ENCODE measurements around the gene ADAMTSL1.

ADAMTSL1 gene

GRCh38 chr9:18689921-18690320 lies 216.0 kb downstream of the ADAMTSL1 start:
- no peak for ATAC-seq (ENCODE audit: insufficient read depth, low read depth)
- no peak overlapping the region for H3K27ac ChIP-seq (ENCODE audit: low read length)
- no peaks in the 10 kb centered on the region for H3K4me1 ChIP-seq (ENCODE audit: insufficient read depth, low read length)
- TF ChIP-seq EZH2 (IDR thresholded peaks at IDR 0.05; ENCODE audit: borderline replicate concordance, low read depth, low read length, severe bottlenecking) (no peak), CTCF (IDR thresholded peaks at IDR 0.05; ENCODE audit: borderline replicate concordance, extremely low read depth, low read length, poor library complexity, severe bottlenecking) (no peak)
- H3K79me2 ChIP-seq (ENCODE audit: insufficient read depth, low read length) = no peaks in the 10 kb centered on the region
- H3K9me3 ChIP-seq (ENCODE audit: insufficient read depth, low read length, severe bottlenecking) = no peaks in the 10 kb centered on the region
- H4K20me1 ChIP-seq (ENCODE audit: insufficient read depth, low read length) = no peaks in the 10 kb centered on the region
- H3K4me3 ChIP-seq (ENCODE audit: low read depth in 1 of 2, low read length in 2 of 2) = no peak overlapping the region
- no peak overlapping the region for H2AFZ ChIP-seq (ENCODE audit: low read depth, low read length)
- no peaks in the 10 kb centered on the region for H3K36me3 ChIP-seq (ENCODE audit: insufficient read depth, low read length)
- DNase-seq = no peak
- no peak overlapping the region for H3K4me2 ChIP-seq (ENCODE audit: insufficient read depth, low read length)
- no peak overlapping the region for H3K9ac ChIP-seq (ENCODE audit: low read depth, low read length)
- no peaks in the 10 kb centered on the region for H3K27me3 ChIP-seq (ENCODE audit: insufficient read depth, low read length, poor library complexity)

- ATAC-seq (ENCODE audit: insufficient read depth, low read depth) = no peak
- TF ChIP-seq CTCF (IDR thresholded peaks at IDR 0.05; ENCODE audit: borderline replicate concordance, extremely low read depth, low read length, poor library complexity, severe bottlenecking) (no peak), EZH2 (IDR thresholded peaks at IDR 0.05; ENCODE audit: borderline replicate concordance, low read depth, low read length, severe bottlenecking) (no peak)
- Histone ChIP-seq H3K27me3 (ENCODE audit: insufficient read depth, low read length, poor library complexity) (no peaks in the 10 kb centered on the region), H3K79me2 (ENCODE audit: insufficient read depth, low read length) (no peaks in the 10 kb centered on the region), H3K9me3 (ENCODE audit: insufficient read depth, low read length, severe bottlenecking) (no peaks in the 10 kb centered on the region), H3K36me3 (ENCODE audit: insufficient read depth, low read length) (no peaks in the 10 kb centered on the region), H4K20me1 (ENCODE audit: insufficient read depth, low read length) (no peaks in the 10 kb centered on the region), H3K4me1 (ENCODE audit: insufficient read depth, low read length) (no peaks in the 10 kb centered on the region), H3K4me3 (ENCODE audit: low read depth in 1 of 2, low read length in 2 of 2) (no peak overlapping the region), H2AFZ (ENCODE audit: low read depth, low read length) (no peak overlapping the region), H3K9ac (ENCODE audit: low read depth, low read length) (no peak overlapping the region), H3K27ac (ENCODE audit: low read length) (no peak overlapping the region), H3K4me2 (ENCODE audit: insufficient read depth, low read length) (no peak overlapping the region)
- DNase-seq = no peak
Measured at GRCh38 chr9:18692268-18692667, 218.3 kb downstream of the ADAMTSL1 start.

GRCh38 chr9:18692962-18693361 lies 219.0 kb downstream of the ADAMTSL1 start:
- Histone ChIP-seq H3K9ac (ENCODE audit: low read depth, low read length) (no peak overlapping the region), H3K79me2 (ENCODE audit: insufficient read depth, low read length) (no peaks in the 10 kb centered on the region), H2AFZ (ENCODE audit: low read depth, low read length) (no peak overlapping the region), H3K27me3 (ENCODE audit: insufficient read depth, low read length, poor library complexity) (no peaks in the 10 kb centered on the region), H3K36me3 (ENCODE audit: insufficient read depth, low read length) (no peaks in the 10 kb centered on the region), H3K27ac (ENCODE audit: low read length) (no peak overlapping the region), H3K4me1 (ENCODE audit: insufficient read depth, low read length) (no peaks in the 10 kb centered on the region), H3K9me3 (ENCODE audit: insufficient read depth, low read length, severe bottlenecking) (no peaks in the 10 kb centered on the region), H3K4me2 (ENCODE audit: insufficient read depth, low read length) (no peak overlapping the region), H4K20me1 (ENCODE audit: insufficient read depth, low read length) (no peaks in the 10 kb centered on the region), H3K4me3 (ENCODE audit: low read depth in 1 of 2, low read length in 2 of 2) (no peak overlapping the region)
- TF ChIP-seq CTCF (IDR thresholded peaks at IDR 0.05; ENCODE audit: borderline replicate concordance, extremely low read depth, low read length, poor library complexity, severe bottlenecking) (no peak), EZH2 (IDR thresholded peaks at IDR 0.05; ENCODE audit: borderline replicate concordance, low read depth, low read length, severe bottlenecking) (no peak)
- ATAC-seq (ENCODE audit: insufficient read depth, low read depth) (no peak), DNase-seq (no peak)

Data from DND-41 (cell line).